ENCODE data around the gene TCF25. TPM values are rescaled to one million over a fixed set of nuclear protein-coding genes. Genes with fewer than 3 reads are reported as not detected.

Gene TCF25
- total RNA-seq, 4 donors from 2014 or later = 166 to 260 (median 182) TPM

GRCh38 chr16:89890200-89890599, 16.8 kb downstream of the TCF25 start:
- Histone ChIP-seq H3K4me1 (no peaks in the 10 kb centered on the region), H3K4me3 (no peak overlapping the region), H3K9me3 (no peaks in the 10 kb centered on the region), H3K27me3 (no peaks in the 10 kb centered on the region), H3K36me3 (peaks cover 100% of the 10 kb centered on the region), H3K27ac (no peak overlapping the region)
- TF ChIP-seq POLR2A (IDR thresholded peaks at IDR 0.05) = no peak
- DNase-seq (ENCODE audit: low spot score in 2 of 2) = no peak
- WGBS = 77% methylated on average over 9 of the region's 9 CpGs

- Histone ChIP-seq H3K9me3 (no peaks in the 10 kb centered on the region), H3K27ac (no peak overlapping the region), H3K4me1 (no peaks in the 10 kb centered on the region), H3K36me3 (peaks cover 100% of the 10 kb centered on the region), H3K4me3 (no peak overlapping the region), H3K27me3 (no peaks in the 10 kb centered on the region)
- TF ChIP-seq EP300 (IDR thresholded peaks at IDR 0.05) (no peak), POLR2AphosphoS5 (IDR thresholded peaks at IDR 0.05) (no peak)
- DNase-seq (ENCODE audit: low spot score in 2 of 2) = no peak
- 76% methylated on average over 11 of the region's 16 CpGs for WGBS
These were observed 17.7 kb downstream of the TCF25 start for GRCh38 chr16:89890886-89891657.

- H3K36me3 ChIP-seq = peaks cover 100% of the 10 kb centered on the region
- WGBS = 92% methylated on average over 12 of the region's 18 CpGs
These were observed 18.8 kb downstream of the TCF25 start for GRCh38 chr16:89892055-89892630.

GRCh38 chr16:89892635-89893034, 19.2 kb downstream of the TCF25 start:
- H3K36me3 ChIP-seq = peaks cover 99% of the 10 kb centered on the region
- DNase-seq (ENCODE audit: low spot score in 2 of 2) = no peak
- no peak overlapping the region for H3K27ac ChIP-seq
- H3K4me1 ChIP-seq = no peaks in the 10 kb centered on the region
- no peaks in the 10 kb centered on the region for H3K9me3 ChIP-seq
- 92% methylated on average over 7 of the region's 9 CpGs for WGBS
- H3K4me3 ChIP-seq = no peak overlapping the region
- TF ChIP-seq POLR2AphosphoS5 (IDR thresholded peaks at IDR 0.05) (no peak), EP300 (IDR thresholded peaks at IDR 0.05) (no peak), CTCF (IDR thresholded peaks at IDR 0.05) (no peak), POLR2A (IDR thresholded peaks at IDR 0.05) (no peak)
- no peaks in the 10 kb centered on the region for H3K27me3 ChIP-seq

More at GRCh38 chr16:89892055-89892630, 18.8 kb downstream of the TCF25 start:
- no peaks in the 10 kb centered on the region for H3K4me1 ChIP-seq
- no peaks in the 10 kb centered on the region for H3K27me3 ChIP-seq
- H3K9me3 ChIP-seq = no peaks in the 10 kb centered on the region
- no peak overlapping the region for H3K27ac ChIP-seq
- H3K4me3 ChIP-seq = no peak overlapping the region
- TF ChIP-seq CTCF (IDR thresholded peaks at IDR 0.05) (no peak), POLR2A (IDR thresholded peaks at IDR 0.05) (no peak)
- DNase-seq (ENCODE audit: low spot score in 2 of 2) = no peak

GRCh38 chr16:89893642-89894548, 20.5 kb downstream of the TCF25 start:
- Histone ChIP-seq H3K27ac (no peak overlapping the region), H3K36me3 (peaks cover 99% of the 10 kb centered on the region), H3K4me1 (no peaks in the 10 kb centered on the region), H3K4me3 (no peak overlapping the region), H3K27me3 (no peaks in the 10 kb centered on the region), H3K9me3 (no peaks in the 10 kb centered on the region)
- no peak for TF ChIP-seq EP300 (IDR thresholded peaks at IDR 0.05)
- no peak for TF ChIP-seq POLR2A (IDR thresholded peaks at IDR 0.05)
- TF ChIP-seq CTCF (IDR thresholded peaks at IDR 0.05) = no peak
- no peak for TF ChIP-seq POLR2AphosphoS5 (IDR thresholded peaks at IDR 0.05)
- 93% methylated on average over 28 of the region's 45 CpGs for WGBS
- DNase-seq (ENCODE audit: low spot score in 2 of 2) = no peak
